DND-41 (cell line): ENCODE measurements around the gene CCDC174.

Experiments
- ATAC-seq: fragments of 200-7000 bp; cut with Tn5 transposase; 3 replicates; pipeline ENCODE4 v1.9.1; 2021; ENCODE audit warnings: low read depth; ENCODE audit not compliant: insufficient read depth
- DNase-seq: peaks from one replicate; pipeline ENCODE4 v3.0.0-alpha.2; 2020
- H2AFZ ChIP-seq: 2 replicates; pipeline ENCODE4 v1.6.0; 2012; ENCODE audit warnings: low read depth, low read length
- H3K27ac ChIP-seq: 2 replicates; pipeline ENCODE4 v1.5.1; 2012; ENCODE audit warnings: low read length, inconsistent platforms
- H3K27me3 ChIP-seq: fragments of 200-600 bp; sonication (generic); 2 replicates; pipeline ENCODE4 v1.6.0; 2012; ENCODE audit warnings: low read length, mild to moderate bottlenecking, inconsistent platforms; ENCODE audit not compliant: insufficient read depth, poor library complexity
- H3K36me3 ChIP-seq: 2 replicates; pipeline ENCODE4 v1.5.1; 2012; ENCODE audit warnings: low read length, inconsistent platforms; ENCODE audit not compliant: insufficient read depth
- H3K4me1 ChIP-seq: 2 replicates; pipeline ENCODE4 v1.5.1; 2012; ENCODE audit warnings: mild to moderate bottlenecking, low read length; ENCODE audit not compliant: insufficient read depth
- H3K4me2 ChIP-seq: 2 replicates; pipeline ENCODE4 v1.6.0; 2012; ENCODE audit warnings: mild to moderate bottlenecking, moderate library complexity, low read length, inconsistent platforms; ENCODE audit not compliant: insufficient read depth
- H3K4me3 ChIP-seq, 2 experiments: fragments of 200-600 bp in 1 of 2; shearing (Covaris generic) in 1 of 2; 2 replicates each; pipeline ENCODE4 v1.5.1; 2012 to 2016; ENCODE audit warnings: inconsistent platforms in 2 of 2, low read length in 2 of 2, mild to moderate bottlenecking in 2 of 2, low read depth in 1 of 2, moderate library complexity in 1 of 2
- H3K79me2 ChIP-seq: 2 replicates; pipeline ENCODE4 v1.6.0; 2012; ENCODE audit warnings: low read length, inconsistent platforms; ENCODE audit not compliant: insufficient read depth
- H3K9ac ChIP-seq: 2 replicates; pipeline ENCODE4 v1.6.0; 2012; ENCODE audit warnings: low read depth, mild to moderate bottlenecking, inconsistent platforms, low read length, moderate library complexity
- H3K9me3 ChIP-seq: 2 replicates; pipeline ENCODE4 v1.5.1; 2012; ENCODE audit warnings: low read length, moderate library complexity, mild to moderate bottlenecking, inconsistent platforms; ENCODE audit not compliant: insufficient read depth, severe bottlenecking
- H4K20me1 ChIP-seq: 2 replicates; pipeline ENCODE4 v1.6.0; 2012; ENCODE audit warnings: low read length; ENCODE audit not compliant: insufficient read depth
- CTCF ChIP-seq: IDR thresholded peaks from 2 replicates; pipeline ENCODE4 v1.5.1; 2012; ENCODE audit warnings: borderline replicate concordance, low read length, moderate library complexity, mild to moderate bottlenecking; ENCODE audit not compliant: poor library complexity, severe bottlenecking; ENCODE audit errors: extremely low read depth
- EZH2 ChIP-seq: IDR thresholded peaks from 3 replicates; pipeline ENCODE4 v1.6.1; 2012; ENCODE audit warnings: borderline replicate concordance, low read depth, mild to moderate bottlenecking, moderate library complexity, low read length, inconsistent platforms; ENCODE audit not compliant: severe bottlenecking

CCDC174 gene

GRCh38 chr3:14640157-14640562, 11.4 kb upstream of the CCDC174 start:
- ATAC-seq (no peak), DNase-seq (no peak)
- no peak overlapping the region for H3K4me3 ChIP-seq
- H3K79me2 ChIP-seq = no peaks in the 10 kb centered on the region
- no peaks in the 10 kb centered on the region for H3K4me1 ChIP-seq
- H3K9ac ChIP-seq = no peak overlapping the region
- H3K27me3 ChIP-seq = peaks cover 14% of the 10 kb centered on the region
- H2AFZ ChIP-seq = no peak overlapping the region
- H3K4me2 ChIP-seq = no peak overlapping the region
- H3K36me3 ChIP-seq = no peaks in the 10 kb centered on the region
- H4K20me1 ChIP-seq = no peaks in the 10 kb centered on the region
- no peak overlapping the region for H3K27ac ChIP-seq
- TF ChIP-seq CTCF = no peak
- no peak for TF ChIP-seq EZH2
- H3K9me3 ChIP-seq = no peaks in the 10 kb centered on the region

GRCh38 chr3:14640734-14641133, 10.8 kb upstream of the CCDC174 start:
- Histone ChIP-seq H3K27me3 (peaks cover 11% of the 10 kb centered on the region), H4K20me1 (no peaks in the 10 kb centered on the region), H3K79me2 (no peaks in the 10 kb centered on the region), H3K36me3 (no peaks in the 10 kb centered on the region), H3K9ac (no peak overlapping the region), H3K4me2 (no peak overlapping the region), H3K27ac (no peak overlapping the region), H3K9me3 (no peaks in the 10 kb centered on the region), H3K4me3 (no peak overlapping the region), H2AFZ (no peak overlapping the region), H3K4me1 (no peaks in the 10 kb centered on the region)
- ATAC-seq (no peak), DNase-seq (no peak)
- no peak for TF ChIP-seq EZH2
- TF ChIP-seq CTCF = no peak

- no peaks in the 10 kb centered on the region for H3K9me3 ChIP-seq
- H3K4me2 ChIP-seq = no peak overlapping the region
- ATAC-seq (no peak), DNase-seq (no peak)
- no peaks in the 10 kb centered on the region for H4K20me1 ChIP-seq
- H3K79me2 ChIP-seq = no peaks in the 10 kb centered on the region
- TF ChIP-seq CTCF (no peak), EZH2 (no peak)
- H3K27me3 ChIP-seq = peaks cover 8% of the 10 kb centered on the region
- H2AFZ ChIP-seq = no peak overlapping the region
- no peaks in the 10 kb centered on the region for H3K36me3 ChIP-seq
- no peaks in the 10 kb centered on the region for H3K4me1 ChIP-seq
- no peak overlapping the region for H3K9ac ChIP-seq
- no peak overlapping the region for H3K27ac ChIP-seq
- H3K4me3 ChIP-seq = no peak overlapping the region
Observed at GRCh38 chr3:14641346-14641745, 10.2 kb upstream of the CCDC174 start.

- Histone ChIP-seq H3K27ac (no peak overlapping the region), H3K9me3 (no peaks in the 10 kb centered on the region), H3K4me1 (peaks cover 6% of the 10 kb centered on the region), H3K4me2 (no peak overlapping the region), H4K20me1 (no peaks in the 10 kb centered on the region), H3K36me3 (no peaks in the 10 kb centered on the region), H3K9ac (no peak overlapping the region), H3K4me3 (no peak overlapping the region), H3K79me2 (no peaks in the 10 kb centered on the region), H2AFZ (no peak overlapping the region), H3K27me3 (peaks cover 3% of the 10 kb centered on the region)
- no peak for TF ChIP-seq CTCF
- TF ChIP-seq EZH2 = no peak
- ATAC-seq = no peak
- no peak for DNase-seq
Observed at GRCh38 chr3:14645453-14645852, 6.1 kb upstream of the CCDC174 start.
